ENCODE results near the gene C11orf98.
"Not testable (repeated sequence)": the region's sequence is repeated elsewhere in the genome, so short reads cannot be mapped to it uniquely, and the experiment has no call there.

The C11orf98 gene

GRCh38 chr11:62665075-62665598 is at the start of gene C11orf98, which contains the start of gene CSKMT:
Gene C11orf98 (minus strand): TSS chr11:62665210. CDS start chr11:62665169, 41 bp downstream.
Gene CSKMT (plus strand): TSS chr11:62665312. CDS start chr11:62665880, 568 bp downstream.
- peak; percentile 70 for DNase-seq (ENCODE audit: low read depth)

GRCh38 chr11:62713343-62713742 is 48.3 kb upstream of the C11orf98 start:
- no peak for DNase-seq (ENCODE audit: low read depth)

GRCh38 chr11:62712861-62713260 is 47.9 kb upstream of the C11orf98 start:
- DNase-seq (ENCODE audit: low read depth): no peak

GRCh38 chr11:62712276-62712812 is 47.3 kb upstream of the C11orf98 start:
- DNase-seq (ENCODE audit: low read depth): no peak

- DNase-seq (ENCODE audit: low read depth): no peak
Measured at GRCh38 chr11:62710001-62710345, 45.0 kb upstream of the C11orf98 start.

- peak; percentile 90 for DNase-seq (ENCODE audit: low read depth)
Measured at GRCh38 chr11:62709247-62710000, 44.4 kb upstream of the C11orf98 start.

GRCh38 chr11:62708793-62709192 is 43.8 kb upstream of the C11orf98 start:
- no peak for DNase-seq (ENCODE audit: low read depth)

GRCh38 chr11:62708392-62708791 is 43.4 kb upstream of the C11orf98 start:
- no peak for DNase-seq (ENCODE audit: low read depth)

- DNase-seq (ENCODE audit: low read depth): no peak
Measured at GRCh38 chr11:62707277-62707861, 42.4 kb upstream of the C11orf98 start, which contains the start of the genes BSCL2 and GNG3. Gene BSCL2 (minus strand): TSS chr11:62707424. CDS start chr11:62707195, 229 bp downstream. Gene GNG3 (plus strand): TSS chr11:62707676. CDS start chr11:62708296, 620 bp downstream.

GRCh38 chr11:62706850-62707247 is 41.8 kb upstream of the C11orf98 start:
- no peak for DNase-seq (ENCODE audit: low read depth)

GRCh38 chr11:62705880-62706849 is 41.2 kb upstream of the C11orf98 start:
- peak; percentile 60 for DNase-seq (ENCODE audit: low read depth)

- DNase-seq (ENCODE audit: low read depth): no peak
Measured at GRCh38 chr11:62705413-62705812, 40.4 kb upstream of the C11orf98 start.

- not testable (repeated sequence) for DNase-seq (ENCODE audit: low read depth)
Measured at GRCh38 chr11:62703921-62704320, 38.9 kb upstream of the C11orf98 start.

GRCh38 chr11:62702246-62702645 is 37.2 kb upstream of the C11orf98 start:
- DNase-seq (ENCODE audit: low read depth): no peak

GRCh38 chr11:62694455-62695167 is 29.6 kb upstream of the C11orf98 start:
- no peak for DNase-seq (ENCODE audit: low read depth)

GRCh38 chr11:62693624-62694023 is 28.6 kb upstream of the C11orf98 start:
- DNase-seq (ENCODE audit: low read depth): not testable (repeated sequence)

GRCh38 chr11:62689421-62690183 is 24.6 kb upstream of the C11orf98 start, which contains the start of gene LRRN4CL:
Gene LRRN4CL (minus strand): TSS chr11:62689530. CDS start chr11:62688508, 1,022 bp downstream.
- DNase-seq (ENCODE audit: low read depth): no peak

GRCh38 chr11:62688491-62688890 is 23.5 kb upstream of the C11orf98 start:
- DNase-seq (ENCODE audit: low read depth): no peak

GRCh38 chr11:62687508-62688396 is 22.7 kb upstream of the C11orf98 start:
- DNase-seq (ENCODE audit: low read depth): no peak

All from non-pigmented ciliary epithelial cell (primary cell).